Measurements from ENCODE around the gene JMJD8. TPM values are rescaled to one million over a fixed set of nuclear protein-coding genes. Genes with fewer than 3 reads are reported as not detected.

The JMJD8 gene
- total and polyA plus RNA-seq, 9 of the 15 experiments (the other 6 are each of a cell fraction or from before 2014, with no cell fraction given): 1.2 to 50.6 (median 29.3) TPM

DNA sequence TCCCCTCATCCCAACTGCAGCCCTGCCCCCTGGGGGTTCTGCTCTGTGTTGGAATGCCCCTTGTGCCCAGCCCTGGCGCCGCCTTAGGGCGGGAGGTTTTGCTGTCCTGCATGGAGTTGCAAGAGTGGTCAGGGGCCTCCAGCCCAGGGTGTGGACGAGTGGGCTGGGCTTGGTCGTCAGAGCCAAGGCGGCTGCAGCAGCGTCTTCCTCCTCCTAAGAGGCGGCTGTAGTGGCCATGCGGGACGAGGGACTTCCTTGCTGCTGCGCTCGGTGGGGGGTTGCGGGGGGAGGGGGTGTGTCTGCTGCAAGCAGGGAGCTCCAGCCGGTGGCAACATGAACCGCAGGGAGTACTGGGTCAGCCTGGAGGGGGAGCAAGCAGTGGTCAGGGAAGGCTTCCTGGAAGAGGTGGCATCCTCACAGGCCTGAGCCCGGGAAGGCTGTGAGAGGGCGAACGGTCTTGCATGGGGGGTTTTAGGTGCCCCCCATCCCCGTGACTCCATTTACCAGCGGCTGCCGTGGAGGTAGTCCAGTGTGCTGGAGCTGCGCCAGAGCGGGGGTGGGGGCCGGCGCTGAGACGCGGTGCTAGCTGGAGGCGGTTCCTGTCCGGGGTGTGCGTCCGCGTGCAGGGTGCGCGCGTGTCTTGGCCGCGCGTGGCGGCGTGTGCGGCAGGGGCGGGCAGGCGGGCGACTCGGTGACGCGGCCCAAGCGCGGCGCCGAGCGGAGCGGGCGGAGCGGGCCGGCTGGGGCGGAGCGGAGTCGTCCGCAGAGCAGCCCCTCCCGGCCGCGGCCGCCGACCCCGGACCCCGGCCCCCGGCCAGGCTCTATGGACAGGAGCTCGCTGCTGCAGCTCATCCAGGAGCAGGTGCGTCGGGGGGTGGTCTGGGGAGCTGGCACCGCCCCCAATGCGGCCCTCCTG lies 8.9 kb downstream of the JMJD8 start, which contains the start of gene RHBDL1 (continued):
- TF ChIP-seq, protein P1, sequence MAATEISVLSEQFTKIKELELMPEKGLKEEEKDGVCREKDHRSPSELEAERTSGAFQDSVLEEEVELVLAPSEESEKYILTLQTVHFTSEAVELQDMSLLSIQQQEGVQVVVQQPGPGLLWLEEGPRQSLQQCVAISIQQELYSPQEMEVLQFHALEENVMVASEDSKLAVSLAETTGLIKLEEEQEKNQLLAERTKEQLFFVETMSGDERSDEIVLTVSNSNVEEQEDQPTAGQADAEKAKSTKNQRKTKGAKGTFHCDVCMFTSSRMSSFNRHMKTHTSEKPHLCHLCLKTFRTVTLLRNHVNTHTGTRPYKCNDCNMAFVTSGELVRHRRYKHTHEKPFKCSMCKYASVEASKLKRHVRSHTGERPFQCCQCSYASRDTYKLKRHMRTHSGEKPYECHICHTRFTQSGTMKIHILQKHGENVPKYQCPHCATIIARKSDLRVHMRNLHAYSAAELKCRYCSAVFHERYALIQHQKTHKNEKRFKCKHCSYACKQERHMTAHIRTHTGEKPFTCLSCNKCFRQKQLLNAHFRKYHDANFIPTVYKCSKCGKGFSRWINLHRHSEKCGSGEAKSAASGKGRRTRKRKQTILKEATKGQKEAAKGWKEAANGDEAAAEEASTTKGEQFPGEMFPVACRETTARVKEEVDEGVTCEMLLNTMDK (IDR thresholded peaks at IDR 0.05; ENCODE audit: borderline replicate concordance, insufficient read depth, low read depth, low read length, poor library complexity, severe bottlenecking): peak; percentile 83
- TF ChIP-seq CTCF (IDR thresholded peaks at IDR 0.05 in 2 of 3, conservative IDR thresholded peaks at IDR 0.05 in 1 of 3; ENCODE audit: insufficient read depth in 2 of 3, low read depth in 1 of 3, low read length in 3 of 3): peak in 2 of 3 experiments; percentile 17 to 38; a peak in 2 of 6 replicates
- TF ChIP-seq BDP1 (IDR thresholded peaks at IDR 0.05; ENCODE audit: insufficient read depth, insufficient read length): no peak
- TF ChIP-seq, protein P2, sequence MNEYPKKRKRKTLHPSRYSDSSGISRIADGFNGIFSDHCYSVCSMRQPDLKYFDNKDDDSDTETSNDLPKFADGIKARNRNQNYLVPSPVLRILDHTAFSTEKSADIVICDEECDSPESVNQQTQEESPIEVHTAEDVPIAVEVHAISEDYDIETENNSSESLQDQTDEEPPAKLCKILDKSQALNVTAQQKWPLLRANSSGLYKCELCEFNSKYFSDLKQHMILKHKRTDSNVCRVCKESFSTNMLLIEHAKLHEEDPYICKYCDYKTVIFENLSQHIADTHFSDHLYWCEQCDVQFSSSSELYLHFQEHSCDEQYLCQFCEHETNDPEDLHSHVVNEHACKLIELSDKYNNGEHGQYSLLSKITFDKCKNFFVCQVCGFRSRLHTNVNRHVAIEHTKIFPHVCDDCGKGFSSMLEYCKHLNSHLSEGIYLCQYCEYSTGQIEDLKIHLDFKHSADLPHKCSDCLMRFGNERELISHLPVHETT (CRISPR knock-in tag; conservative IDR thresholded peaks at IDR 0.05 in 1 of 2, IDR thresholded peaks at IDR 0.05 in 1 of 2): no peak
- TF ChIP-seq GTF2A2 (tag; IDR thresholded peaks at IDR 0.05): no peak
- no peak for TF ChIP-seq HIVEP1 (CRISPR knock-in tag; IDR thresholded peaks at IDR 0.05)
- no peak for TF ChIP-seq ZNF778 (CRISPR knock-in tag; IDR thresholded peaks at IDR 0.05)
- TF ChIP-seq CXXC5 (CRISPR knock-in tag; IDR thresholded peaks at IDR 0.05): peak; percentile 71; the same call in 1 of the 2 replicates
- TF ChIP-seq ZC3H4 (CRISPR knock-in tag; IDR thresholded peaks at IDR 0.05; ENCODE audit: borderline replicate concordance): no peak
- TF ChIP-seq, protein P3, sequence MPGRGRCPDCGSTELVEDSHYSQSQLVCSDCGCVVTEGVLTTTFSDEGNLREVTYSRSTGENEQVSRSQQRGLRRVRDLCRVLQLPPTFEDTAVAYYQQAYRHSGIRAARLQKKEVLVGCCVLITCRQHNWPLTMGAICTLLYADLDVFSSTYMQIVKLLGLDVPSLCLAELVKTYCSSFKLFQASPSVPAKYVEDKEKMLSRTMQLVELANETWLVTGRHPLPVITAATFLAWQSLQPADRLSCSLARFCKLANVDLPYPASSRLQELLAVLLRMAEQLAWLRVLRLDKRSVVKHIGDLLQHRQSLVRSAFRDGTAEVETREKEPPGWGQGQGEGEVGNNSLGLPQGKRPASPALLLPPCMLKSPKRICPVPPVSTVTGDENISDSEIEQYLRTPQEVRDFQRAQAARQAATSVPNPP (IDR thresholded peaks at IDR 0.05; ENCODE audit: borderline replicate concordance, insufficient read depth, insufficient read length): no peak
- TF ChIP-seq, protein P4, sequence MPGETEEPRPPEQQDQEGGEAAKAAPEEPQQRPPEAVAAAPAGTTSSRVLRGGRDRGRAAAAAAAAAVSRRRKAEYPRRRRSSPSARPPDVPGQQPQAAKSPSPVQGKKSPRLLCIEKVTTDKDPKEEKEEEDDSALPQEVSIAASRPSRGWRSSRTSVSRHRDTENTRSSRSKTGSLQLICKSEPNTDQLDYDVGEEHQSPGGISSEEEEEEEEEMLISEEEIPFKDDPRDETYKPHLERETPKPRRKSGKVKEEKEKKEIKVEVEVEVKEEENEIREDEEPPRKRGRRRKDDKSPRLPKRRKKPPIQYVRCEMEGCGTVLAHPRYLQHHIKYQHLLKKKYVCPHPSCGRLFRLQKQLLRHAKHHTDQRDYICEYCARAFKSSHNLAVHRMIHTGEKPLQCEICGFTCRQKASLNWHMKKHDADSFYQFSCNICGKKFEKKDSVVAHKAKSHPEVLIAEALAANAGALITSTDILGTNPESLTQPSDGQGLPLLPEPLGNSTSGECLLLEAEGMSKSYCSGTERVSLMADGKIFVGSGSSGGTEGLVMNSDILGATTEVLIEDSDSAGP (CRISPR knock-in tag; IDR thresholded peaks at IDR 0.05): peak; percentile 48; the same call in 1 of the 2 replicates
- peak; percentile 47 for TF ChIP-seq LEF1 (IDR thresholded peaks at IDR 0.05)
- TF ChIP-seq GTF2E2 (tag; IDR thresholded peaks at IDR 0.05): no peak
- TF ChIP-seq NELFE (IDR thresholded peaks at IDR 0.05; ENCODE audit: insufficient read depth, insufficient read length): no peak
- TF ChIP-seq SAFB (IDR thresholded peaks at IDR 0.05; ENCODE audit: borderline replicate concordance, low read depth, low read length): peak; percentile 98
- TF ChIP-seq NCOA1 (IDR thresholded peaks at IDR 0.05; ENCODE audit: low read depth): 0 out of 2 replicates have a peak, but pooled peaks have one; percentile 42
- peak; percentile 73; the same call in 1 of the 2 replicates for TF ChIP-seq OTX1 (CRISPR knock-in tag; IDR thresholded peaks at IDR 0.05)

All from K562 (cell line).